Measurements from ENCODE around the gene BRCA2. TPM values are rescaled to one million over a fixed set of nuclear protein-coding genes. Genes with fewer than 3 reads are reported as not detected.
A peak's percentile ranks its signal among the peaks of the same experiment; 100 is the strongest.

Gene BRCA2
- total and polyA plus RNA-seq, 3 donors from 2014 or later: 4.9 to 19.4 (median 13.6) TPM

DNA sequence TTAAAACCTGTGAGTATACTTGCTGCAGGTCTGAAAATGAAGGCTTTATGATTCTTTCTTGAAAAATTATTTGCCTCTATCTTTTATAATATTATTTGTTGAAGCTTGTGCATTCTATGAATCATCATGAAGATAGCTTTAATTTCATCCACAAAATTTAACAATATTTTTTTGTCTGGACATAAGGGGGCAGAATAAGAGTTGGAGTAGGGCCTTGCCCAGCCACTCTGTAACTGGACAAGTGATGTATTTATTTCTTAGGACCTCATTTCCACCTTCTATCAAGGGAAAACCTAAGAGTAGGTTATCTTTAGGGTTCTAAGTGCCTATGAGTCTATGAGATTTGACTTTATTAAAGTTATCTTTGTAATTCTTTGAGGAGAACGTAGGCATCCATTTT lies 62.7 kb downstream of the BRCA2 start:
- intact Hi-C loops (cut with DNase I; ENCODE audit: low total_unique reads): no loop called here
- Histone ChIP-seq H3K36me3 (ENCODE audit: low read depth, missing control alignments) (no peaks in the 10 kb centered on the region), H3K4me3 (no peak overlapping the region), H3K27ac (no peak overlapping the region), H3K9me3 (no peaks in the 10 kb centered on the region), H3K4me1 (no peaks in the 10 kb centered on the region), H3K27me3 (no peaks in the 10 kb centered on the region)
- TF ChIP-seq POLR2A (IDR thresholded peaks at IDR 0.05): no peak
- TF ChIP-seq, protein P1, sequence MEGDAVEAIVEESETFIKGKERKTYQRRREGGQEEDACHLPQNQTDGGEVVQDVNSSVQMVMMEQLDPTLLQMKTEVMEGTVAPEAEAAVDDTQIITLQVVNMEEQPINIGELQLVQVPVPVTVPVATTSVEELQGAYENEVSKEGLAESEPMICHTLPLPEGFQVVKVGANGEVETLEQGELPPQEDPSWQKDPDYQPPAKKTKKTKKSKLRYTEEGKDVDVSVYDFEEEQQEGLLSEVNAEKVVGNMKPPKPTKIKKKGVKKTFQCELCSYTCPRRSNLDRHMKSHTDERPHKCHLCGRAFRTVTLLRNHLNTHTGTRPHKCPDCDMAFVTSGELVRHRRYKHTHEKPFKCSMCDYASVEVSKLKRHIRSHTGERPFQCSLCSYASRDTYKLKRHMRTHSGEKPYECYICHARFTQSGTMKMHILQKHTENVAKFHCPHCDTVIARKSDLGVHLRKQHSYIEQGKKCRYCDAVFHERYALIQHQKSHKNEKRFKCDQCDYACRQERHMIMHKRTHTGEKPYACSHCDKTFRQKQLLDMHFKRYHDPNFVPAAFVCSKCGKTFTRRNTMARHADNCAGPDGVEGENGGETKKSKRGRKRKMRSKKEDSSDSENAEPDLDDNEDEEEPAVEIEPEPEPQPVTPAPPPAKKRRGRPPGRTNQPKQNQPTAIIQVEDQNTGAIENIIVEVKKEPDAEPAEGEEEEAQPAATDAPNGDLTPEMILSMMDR (IDR thresholded peaks at IDR 0.05): no peak
- 92 to 96% methylated on average over 1 of the region's 1 CpG for WGBS, 2 donors
- no peak for DNase-seq

DNA sequence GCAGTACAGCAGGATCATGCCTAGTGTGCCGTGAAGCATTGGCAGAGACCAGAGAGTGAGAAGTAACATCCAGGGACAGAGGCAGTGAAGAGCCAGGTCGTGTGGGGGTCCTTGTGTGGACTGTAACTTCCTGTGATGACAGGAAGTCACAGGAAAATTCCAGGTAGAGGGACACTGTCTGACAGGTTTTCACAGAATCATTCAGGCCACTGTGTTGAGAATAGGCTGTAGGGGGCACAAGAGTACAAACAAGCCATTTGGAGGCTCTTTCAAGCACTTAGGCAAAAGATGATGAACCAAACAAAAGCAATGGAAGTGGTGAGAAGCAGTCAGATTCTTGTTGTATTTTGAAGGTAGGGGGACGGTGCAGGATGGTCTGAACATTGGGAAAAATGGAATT lies 66.2 kb downstream of the BRCA2 start:
- WGBS, 2 donors: 76 to 78% methylated on average over 3 of the region's 3 CpGs
- no peak overlapping the region for H3K27ac ChIP-seq
- H3K27me3 ChIP-seq: no peaks in the 10 kb centered on the region
- H3K4me1 ChIP-seq: no peaks in the 10 kb centered on the region
- intact Hi-C loops (cut with DNase I; ENCODE audit: low total_unique reads): loop anchor here (10.0 kb wide), 1 partner anchor 153 kb away; the partner anchor contains the start of gene N4BP2L2
- H3K9me3 ChIP-seq: no peaks in the 10 kb centered on the region
- H3K36me3 ChIP-seq (ENCODE audit: low read depth, missing control alignments): no peaks in the 10 kb centered on the region
- TF ChIP-seq POLR2A (IDR thresholded peaks at IDR 0.05): no peak
- TF ChIP-seq, protein P1 (IDR thresholded peaks at IDR 0.05): peak; percentile 27 to 38 (median 36)
- DNase-seq: peak; percentile 58
- H3K4me3 ChIP-seq: no peak overlapping the region

- TF ChIP-seq, protein P1 (IDR thresholded peaks at IDR 0.05): no peak
- TF ChIP-seq POLR2A (IDR thresholded peaks at IDR 0.05): no peak
- H3K36me3 ChIP-seq (ENCODE audit: low read depth, missing control alignments): no peaks in the 10 kb centered on the region
- H3K4me3 ChIP-seq: no peak overlapping the region
- no peaks in the 10 kb centered on the region for H3K4me1 ChIP-seq
- no peaks in the 10 kb centered on the region for H3K9me3 ChIP-seq
- intact Hi-C loops (cut with DNase I; ENCODE audit: low total_unique reads): loop anchor here (10.0 kb wide), 1 partner anchor 151 kb away; the partner anchor contains the start of gene N4BP2L2
- H3K27ac ChIP-seq: no peak overlapping the region
- no peaks in the 10 kb centered on the region for H3K27me3 ChIP-seq
- no peak for DNase-seq
- 84% methylated on average over 5 of the region's 5 CpGs for WGBS, 2 donors
Measured at GRCh38 chr13:32383836-32384618, 68.7 kb downstream of the BRCA2 start.

- TF ChIP-seq, protein P1 (IDR thresholded peaks at IDR 0.05): no peak
- TF ChIP-seq POLR2A (IDR thresholded peaks at IDR 0.05): no peak
- Histone ChIP-seq H3K4me1 (no peaks in the 10 kb centered on the region), H3K4me3 (no peak overlapping the region), H3K27me3 (no peaks in the 10 kb centered on the region), H3K9me3 (no peaks in the 10 kb centered on the region), H3K27ac (no peak overlapping the region), H3K36me3 (ENCODE audit: low read depth, missing control alignments) (no peaks in the 10 kb centered on the region)
- WGBS, 2 donors: 89 to 90% methylated on average over 2 of the region's 2 CpGs
- intact Hi-C loops (cut with DNase I; ENCODE audit: low total_unique reads): loop anchor here (10.0 kb wide), 1 partner anchor 150 kb away; the partner anchor contains the start of gene N4BP2L2
- DNase-seq: no peak
Measured at GRCh38 chr13:32384702-32385101, 69.4 kb downstream of the BRCA2 start.

Data from testis (tissue), 3 donors.